HepG2 (cell line): Measurements from ENCODE around the gene PCDH12.

ENCODE experiments used
- CTCF ChIP-seq: sonication (generic); formaldehyde crosslinking; IDR thresholded peaks from 2 replicates; pipeline ENCODE4 v1.5.0; 2020; ENCODE audit warnings: mild to moderate bottlenecking, missing genetic modification reagents, moderate library complexity
- HMGXB4 ChIP-seq, 2 experiments: sonication (generic) in 1 of 2; formaldehyde crosslinking in 1 of 2; IDR thresholded peaks; 2 replicates each; pipeline versions ENCODE4 v1.4.0 to v1.6.1; 2018 to 2020; ENCODE audit warnings: missing genetic modification reagents in 2 of 2, borderline replicate concordance in 1 of 2, low read depth in 1 of 2, mild to moderate bottlenecking in 1 of 2, missing biosample characterization in 1 of 2
- IRF1 ChIP-seq: sonication (generic); formaldehyde crosslinking; IDR thresholded peaks from 2 replicates; pipeline ENCODE4 v1.4.0; 2020; ENCODE audit warnings: low read depth, mild to moderate bottlenecking, missing genetic modification reagents
- NFE2 ChIP-seq: sonication (generic); formaldehyde crosslinking; IDR thresholded peaks from 2 replicates; pipeline ENCODE4 v1.4.0; 2020; ENCODE audit warnings: missing genetic modification reagents
- POLR2A ChIP-seq, 2 experiments: IDR thresholded peaks; 2 replicates each; pipeline ENCODE4 v1.6.1; 2011; ENCODE audit warnings: low read depth in 2 of 2, low read length in 2 of 2, mild to moderate bottlenecking in 1 of 2, moderate library complexity in 1 of 2; ENCODE audit not compliant: insufficient read depth in 1 of 2
- PREB ChIP-seq: sonication (generic); formaldehyde crosslinking; IDR thresholded peaks from 2 replicates; pipeline ENCODE4 v1.4.0; 2020; ENCODE audit warnings: missing genetic modification reagents
- RXRA ChIP-seq: sonication (generic); formaldehyde crosslinking; IDR thresholded peaks from 2 replicates; pipeline ENCODE4 v1.5.1; 2020; ENCODE audit warnings: missing genetic modification reagents
- SMC3 ChIP-seq: IDR thresholded peaks from 2 replicates; pipeline ENCODE4 v1.6.1; 2011; ENCODE audit warnings: low read length, improper control_type of control experiment
- SUZ12 ChIP-seq: fragments of 150-350 bp; IDR thresholded peaks from 2 replicates; pipeline ENCODE4 v1.6.1; 2014; ENCODE audit warnings: low read depth, low read length
- TGIF2 ChIP-seq: IDR thresholded peaks from 2 replicates; pipeline ENCODE4 v1.6.1; 2016; ENCODE audit warnings: control low read depth, missing compliant biosample characterization
- U2AF2 ChIP-seq: fragments of 200-400 bp; formaldehyde crosslinking; IDR thresholded peaks from 2 replicates; pipeline ENCODE4 v1.6.1; 2017; ENCODE audit warnings: low read depth, mild to moderate bottlenecking, low read length
- ZBTB34 ChIP-seq: sonication (generic); formaldehyde crosslinking; IDR thresholded peaks from 2 replicates; pipeline ENCODE4 v1.8.0; 2022; ENCODE audit warnings: mild to moderate bottlenecking, missing genetic modification reagents
- ZFP91 ChIP-seq: sonication (generic); formaldehyde crosslinking; IDR thresholded peaks from 2 replicates; pipeline ENCODE4 v1.9.0; 2022; ENCODE audit warnings: missing genetic modification reagents, mild to moderate bottlenecking, borderline replicate concordance
- ZNF703 ChIP-seq: sonication (generic); formaldehyde crosslinking; IDR thresholded peaks from 2 replicates; pipeline ENCODE4 v1.5.1; 2020; ENCODE audit warnings: missing genetic modification reagents, mild to moderate bottlenecking, moderate library complexity, borderline replicate concordance

- TF ChIP-seq NFE2 (CRISPR knock-in tag) (no peak), IRF1 (CRISPR knock-in tag) (no peak), HMGXB4 (CRISPR knock-in tag; IDR thresholded peaks at IDR 0.05; ENCODE audit: borderline replicate concordance in 1 of 2, low read depth in 1 of 2) (no peak), ZNF703 (CRISPR knock-in tag) (no peak), SUZ12 (no peak), RXRA (no peak), ZBTB34 (CRISPR knock-in tag) (no peak), SMC3 (no peak), TGIF2 (CRISPR knock-in tag) (no peak), CTCF (CRISPR knock-in tag) (no peak), ZFP91 (CRISPR knock-in tag) (no peak), PREB (CRISPR knock-in tag) (no peak), POLR2A (IDR thresholded peaks at IDR 0.05; ENCODE audit: insufficient read depth in 1 of 2, low read depth in 2 of 2, low read length in 2 of 2) (no peak), U2AF2 (no peak)
Observed at GRCh38 chr5:141982626-141983025, 24.6 kb upstream of the PCDH12 start.
